Left kidney (tissue), 8 donors: ENCODE results near the gene SYT10. TPM values are rescaled to one million over a fixed set of nuclear protein-coding genes. Genes with fewer than 3 reads are reported as not detected.
"Not testable (repeated sequence)": the region's sequence is repeated elsewhere in the genome, so short reads cannot be mapped to it uniquely, and the experiment has no call there.

ENCODE experiments used
- DNase-seq: peaks from one replicate; pipeline ENCODE4 v3.0.0-alpha.2; 2013
- long read RNA-seq, 8 donors: transcript quantifications; one replicate each; lab custom pipeline, GENCODE V29; 2026
- polyA plus RNA-seq: library from polyadenylated mRNA; unstranded; fragments of 120-200 nt; gene quantifications from one replicate; pipeline ENCODE4 v1.2.1, GENCODE V29; 2013; ENCODE audit not compliant: insufficient read length

SYT10 gene, protein sequence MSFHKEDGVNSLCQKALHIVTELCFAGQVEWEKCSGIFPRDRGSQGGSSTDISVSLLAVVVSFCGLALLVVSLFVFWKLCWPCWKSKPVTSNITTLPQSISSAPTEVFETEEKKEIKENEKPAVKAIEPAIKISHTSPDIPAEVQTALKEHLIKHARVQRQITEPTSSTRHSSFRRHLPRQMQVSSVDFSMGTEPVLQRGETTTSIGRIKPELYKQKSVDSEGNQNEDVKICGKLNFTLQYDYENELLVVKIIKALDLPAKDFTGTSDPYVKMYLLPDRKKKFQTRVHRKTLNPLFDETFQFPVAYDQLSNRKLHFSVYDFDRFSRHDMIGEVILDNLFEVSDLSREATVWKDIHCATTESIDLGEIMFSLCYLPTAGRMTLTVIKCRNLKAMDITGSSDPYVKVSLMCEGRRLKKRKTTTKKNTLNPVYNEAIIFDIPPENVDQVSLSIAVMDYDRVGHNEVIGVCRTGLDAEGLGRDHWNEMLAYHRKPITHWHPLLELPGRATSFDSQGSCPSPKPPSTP
- 0.68 TPM for polyA plus RNA-seq
- long read RNA-seq, donor 1 = 0 reads
- long read RNA-seq, donor 2 = 0 reads
- long read RNA-seq, donor 3 = 0 reads
- long read RNA-seq, donor 4 = 0 reads
- long read RNA-seq, donor 5 = 0 reads
- long read RNA-seq, donor 6 = 0 reads
- long read RNA-seq, donor 7 = 0 reads
- long read RNA-seq, donor 8 = 0 reads

DNA sequence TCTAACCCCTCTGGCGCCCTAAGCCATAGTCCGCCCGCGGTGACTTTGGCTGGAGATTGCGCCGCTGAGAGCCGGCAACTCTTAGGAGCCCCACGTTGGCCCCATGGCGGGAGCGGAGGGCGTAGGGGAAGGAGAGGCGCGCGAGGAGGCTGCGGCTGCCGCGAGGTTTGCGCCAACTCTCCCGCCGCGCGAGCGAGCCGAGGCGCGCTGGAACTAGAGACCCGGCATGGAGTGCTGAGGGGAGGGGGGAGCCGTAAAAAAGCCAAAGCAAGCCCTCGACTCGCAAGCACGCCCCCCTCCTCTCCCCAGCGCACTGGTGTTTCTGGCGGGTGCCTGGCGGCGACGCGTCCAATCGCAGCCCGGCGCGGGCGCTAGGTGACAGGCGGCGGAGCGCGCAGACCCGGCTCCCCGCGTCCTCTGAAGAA lies at the start of gene SYT10:
TSS of gene SYT10 (minus strand) at position 233 of the 425 bp plus-strand sequence. CDS start 297 bp downstream, outside the sequence.
- DNase-seq = peak; percentile 31

DNA sequence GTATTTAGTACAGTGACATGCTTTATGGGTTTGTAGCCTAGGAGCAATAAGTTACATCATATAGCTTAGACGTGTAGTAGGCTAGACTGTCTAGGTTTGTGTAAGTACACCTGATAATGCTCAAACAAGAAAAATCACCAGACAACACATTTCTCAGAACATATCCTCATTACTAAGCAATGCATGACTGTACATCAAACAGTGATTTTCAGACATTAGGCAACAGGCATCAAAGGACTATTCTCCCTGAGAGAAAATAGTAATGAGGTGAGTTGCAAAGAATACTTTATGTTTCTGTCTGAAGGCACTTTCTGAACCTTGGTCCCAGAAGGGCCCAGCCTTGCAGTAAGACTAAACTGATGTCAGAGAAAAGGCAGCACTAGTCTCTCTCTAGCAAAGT lies 48.4 kb upstream of the SYT10 start:
- no peak for DNase-seq

DNA sequence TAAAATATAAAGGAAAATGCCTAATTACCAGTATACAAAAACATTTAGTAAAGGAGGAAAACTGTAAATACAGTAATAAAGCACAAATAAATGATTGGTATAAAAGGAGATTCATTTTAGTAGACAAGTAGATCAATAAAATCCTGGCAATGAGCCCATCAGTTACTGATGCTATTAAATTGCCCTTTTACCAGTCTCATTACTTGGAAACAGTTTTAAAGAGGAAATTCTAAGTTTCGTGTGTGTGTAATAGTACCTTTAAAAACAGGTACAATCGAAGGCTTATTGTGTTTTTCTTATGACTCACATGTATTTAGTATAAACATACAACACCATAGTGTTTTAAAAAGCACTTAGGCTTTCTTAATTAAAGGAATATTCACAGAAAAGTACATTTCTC lies 46.4 kb upstream of the SYT10 start:
- DNase-seq = no peak

DNA sequence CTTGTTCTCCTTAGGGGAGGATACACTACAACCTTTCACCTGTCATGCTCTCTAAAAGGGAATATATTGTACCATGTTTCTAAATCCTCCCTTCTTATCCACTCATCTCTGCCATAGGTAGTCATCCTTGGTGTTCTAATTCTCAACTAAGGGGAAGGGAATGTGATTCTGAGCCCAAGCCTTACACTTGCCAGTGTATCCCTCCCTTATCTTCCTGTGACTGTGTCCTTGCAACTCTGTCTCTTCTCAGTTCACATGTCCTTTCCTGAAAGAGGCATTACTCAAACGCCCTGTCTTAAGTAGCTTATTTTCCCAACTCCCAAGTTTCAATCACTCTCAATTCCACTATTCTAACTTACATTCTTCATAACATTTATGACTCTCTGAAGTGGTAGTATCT lies 44.5 kb upstream of the SYT10 start:
- DNase-seq = no peak

DNA sequence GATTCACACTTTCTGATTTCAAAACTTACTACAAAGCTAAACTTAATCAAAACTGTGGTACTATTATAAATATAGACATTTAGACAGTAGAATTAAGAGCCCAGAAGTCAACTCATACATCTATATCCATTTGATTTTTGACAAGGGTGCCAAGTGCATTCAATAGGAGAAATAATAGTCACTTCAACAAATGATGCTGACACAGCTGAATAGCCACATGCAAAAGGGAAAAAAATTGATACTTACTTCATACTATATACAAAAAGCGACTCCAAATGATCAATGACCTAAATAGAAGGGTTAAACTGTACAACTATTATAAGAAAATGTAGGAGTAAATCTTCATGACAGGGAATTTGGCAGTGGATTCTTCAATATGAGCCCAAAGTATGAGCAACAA lies 40.7 kb upstream of the SYT10 start:
- DNase-seq = no peak

DNA sequence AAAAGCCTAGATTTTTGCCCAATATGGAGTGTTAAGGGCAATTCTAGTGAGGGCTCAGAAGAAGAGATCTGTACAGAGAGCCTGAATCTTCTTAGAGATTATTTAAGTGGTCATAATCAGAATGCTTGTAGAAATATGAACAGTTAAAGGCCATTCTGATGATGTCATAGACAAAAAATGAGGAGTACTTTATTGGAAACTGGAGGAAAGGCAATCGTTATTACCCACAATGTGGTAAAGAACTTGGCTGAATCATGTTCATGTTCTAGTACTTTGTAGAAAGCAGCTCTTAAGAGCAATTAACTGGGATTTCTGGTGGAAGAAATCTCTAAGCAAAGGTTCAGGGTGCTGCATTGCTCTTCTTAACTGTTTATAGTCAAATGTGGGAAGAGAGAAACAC lies 36.4 kb upstream of the SYT10 start:
- no peak for DNase-seq

DNA sequence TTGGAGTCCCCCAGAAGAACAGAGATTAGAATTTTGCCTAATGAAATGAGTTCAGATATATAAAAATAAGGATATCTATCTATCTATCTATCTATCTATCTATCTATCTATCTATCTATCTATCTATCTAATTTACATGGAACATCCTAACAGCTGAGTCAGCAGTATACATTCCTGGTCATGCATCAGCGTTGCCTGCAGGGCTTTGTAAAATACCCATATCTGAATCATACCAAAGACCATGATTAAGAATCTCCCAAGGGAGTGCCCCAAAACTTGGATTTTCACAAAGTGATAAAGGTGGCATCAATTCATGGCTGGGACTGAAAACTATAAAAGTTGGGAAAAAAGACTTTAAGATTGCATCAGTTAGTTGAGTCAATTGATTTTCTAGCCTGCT lies 32.7 kb upstream of the SYT10 start:
- no peak for DNase-seq

DNA sequence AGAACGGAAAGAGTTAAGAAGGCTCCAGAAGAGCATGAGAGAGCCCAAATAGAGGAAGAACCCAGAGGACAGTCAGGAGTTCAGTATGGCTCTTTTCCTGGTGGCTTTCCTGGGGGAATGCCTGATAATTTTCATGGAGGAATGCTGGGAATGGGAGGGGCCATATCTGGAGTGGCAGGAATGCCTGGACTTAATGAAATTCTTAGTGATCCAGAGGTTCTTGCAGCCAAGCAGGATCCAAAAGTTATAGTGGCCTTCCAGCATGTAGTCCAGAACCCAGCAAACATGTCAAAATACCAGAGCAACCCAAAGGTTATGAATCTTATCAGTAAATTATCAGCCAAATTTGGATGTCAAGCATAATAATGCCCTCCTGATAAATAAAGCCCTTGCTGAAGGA lies 15.5 kb upstream of the SYT10 start:
- no peak for DNase-seq

DNA sequence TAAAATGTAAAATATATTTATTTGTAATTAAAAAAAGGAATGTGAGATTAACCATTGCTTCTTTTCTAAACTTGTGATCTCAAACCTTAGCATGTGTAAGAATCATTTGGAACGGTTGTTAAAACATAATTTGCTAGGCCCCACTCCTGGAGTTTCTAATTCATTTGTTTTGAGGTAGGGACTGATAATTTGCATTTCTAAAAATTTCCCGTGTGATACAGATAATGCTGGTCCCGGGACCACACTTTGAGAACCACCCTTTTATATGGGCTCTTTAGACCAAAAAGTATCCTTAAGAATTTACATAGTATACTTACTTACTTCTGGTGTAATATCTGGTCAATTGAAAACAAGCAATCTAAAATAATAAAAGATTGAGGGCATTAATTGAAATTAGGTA lies 10.9 kb upstream of the SYT10 start:
- DNase-seq = no peak

DNA sequence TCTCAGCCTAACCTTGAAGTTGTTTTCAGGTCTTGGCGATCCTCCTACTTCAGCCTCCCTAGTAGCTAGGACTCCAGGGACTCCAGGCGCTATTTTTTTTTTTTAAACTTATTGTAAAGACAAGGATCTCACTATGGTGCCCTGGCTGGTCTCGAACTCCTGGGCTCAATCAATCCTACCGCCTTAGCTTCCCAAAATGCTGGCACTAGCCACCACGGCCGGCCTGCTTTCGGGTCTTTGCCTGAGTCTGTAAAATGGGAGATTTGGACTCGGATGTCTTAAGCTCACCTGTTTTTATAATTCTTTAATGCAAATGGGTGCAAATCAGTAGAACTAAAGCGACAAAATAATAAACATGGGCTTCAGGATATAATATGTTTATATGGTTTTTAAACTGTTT lies 858 bp upstream of the SYT10 start:
- DNase-seq = no peak

DNA sequence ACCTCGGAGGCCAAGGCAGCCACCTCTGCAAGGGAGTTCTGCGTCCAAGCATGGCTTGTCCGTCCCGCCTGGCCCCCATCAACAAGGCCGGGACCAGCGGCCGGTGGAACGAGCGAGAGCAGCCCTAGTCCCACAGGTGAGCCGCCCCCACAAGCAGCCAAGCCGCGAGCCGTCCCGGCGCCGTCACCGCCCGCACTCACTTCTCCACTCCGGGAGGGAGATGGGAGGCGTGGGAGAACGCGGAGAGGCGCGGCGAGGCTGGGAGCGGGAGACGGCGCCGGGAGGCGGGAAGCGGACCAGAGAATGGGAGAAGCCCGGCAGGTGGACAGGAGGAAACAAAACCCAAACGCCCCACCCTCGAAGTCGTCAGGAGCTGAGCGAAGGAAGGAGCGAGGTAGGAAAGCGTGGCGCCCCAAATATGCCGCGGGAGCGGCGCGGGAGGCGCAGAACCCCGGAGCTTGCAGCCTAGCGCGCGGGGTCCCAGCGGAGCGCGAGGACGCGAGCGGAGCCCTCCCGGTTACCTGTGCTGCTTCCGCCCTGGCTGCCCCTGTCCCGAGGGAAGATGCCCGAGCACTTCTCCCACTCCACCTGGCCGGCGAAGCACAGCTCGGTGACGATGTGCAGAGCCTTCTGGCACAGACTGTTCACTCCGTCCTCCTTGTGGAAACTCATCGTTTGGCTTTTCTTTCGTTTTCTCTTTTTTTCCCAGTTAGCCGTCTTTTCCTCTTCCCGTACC lies 600 bp downstream of the SYT10 start:
- DNase-seq = no peak

DNA sequence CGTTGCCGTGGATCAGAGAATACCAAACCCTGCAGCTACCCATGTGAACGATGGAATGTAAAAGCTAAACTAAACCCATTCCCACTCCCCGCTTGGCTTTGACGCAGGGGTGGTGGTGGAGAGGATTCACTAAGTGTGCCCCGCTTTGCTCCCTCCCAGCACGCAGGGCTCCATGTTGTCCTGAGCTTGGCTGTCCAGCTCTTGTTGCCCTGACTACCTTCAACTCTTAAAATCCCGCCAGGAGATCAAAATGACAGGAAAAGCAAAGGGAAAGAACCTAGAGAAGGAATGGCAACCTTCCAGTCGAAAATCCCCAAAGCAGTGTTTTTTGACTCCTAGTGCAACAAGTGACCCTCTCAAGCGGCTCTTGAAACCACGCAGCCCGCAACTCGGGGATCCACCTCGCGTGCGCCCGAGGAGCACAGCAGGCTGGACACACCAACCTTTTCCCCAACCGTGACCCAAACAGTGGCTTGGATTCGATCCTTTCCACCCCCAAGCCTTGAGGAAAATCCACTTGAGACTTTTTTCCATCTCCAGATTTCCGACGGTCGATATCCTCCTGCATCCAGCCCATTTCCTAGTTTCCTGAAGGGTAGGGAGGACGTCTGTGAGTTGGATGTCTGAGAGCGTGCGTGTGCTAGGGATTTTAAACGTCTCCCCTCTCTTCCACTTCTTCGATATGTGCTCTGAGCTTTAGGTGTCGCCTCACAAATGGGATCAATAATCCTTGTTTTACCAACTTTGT lies 1.4 kb downstream of the SYT10 start:
- no peak for DNase-seq

DNA sequence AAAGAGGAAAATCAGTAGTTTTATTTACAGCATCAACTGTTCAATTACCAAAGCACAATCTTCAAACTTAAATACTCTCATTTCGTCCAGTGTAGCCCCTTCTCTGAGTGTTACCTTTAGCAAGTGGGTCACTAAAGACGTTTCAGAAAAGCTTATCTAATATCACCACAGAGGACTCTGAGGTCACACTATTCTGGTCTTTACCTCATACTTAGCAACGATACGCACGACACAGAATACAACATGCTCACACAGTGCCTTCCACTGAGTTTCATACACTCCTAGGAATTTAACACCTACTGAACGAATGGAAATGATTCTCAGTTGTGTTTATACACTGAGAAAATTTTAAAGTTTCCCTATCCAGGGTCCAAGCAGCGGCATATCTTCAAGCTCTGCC lies 2.0 kb downstream of the SYT10 start:
- no peak for DNase-seq

DNA sequence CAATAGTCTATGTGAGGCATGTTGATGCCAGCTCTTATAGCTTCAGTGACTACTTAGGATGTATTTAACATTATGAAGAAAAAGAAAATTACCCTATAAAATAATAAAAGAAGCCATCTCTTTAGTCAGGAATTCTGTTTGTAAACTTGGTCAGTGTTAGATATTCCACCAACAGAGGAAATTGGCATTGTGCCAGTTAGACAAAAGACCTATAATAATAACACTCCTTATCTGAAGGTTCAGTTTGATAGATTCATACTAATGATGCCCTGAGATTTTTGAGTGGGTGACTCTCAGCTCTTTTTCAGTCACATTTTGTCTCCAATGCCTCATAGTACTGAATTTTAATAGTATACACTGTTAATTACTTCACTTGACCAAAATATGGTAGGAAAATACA lies 6.6 kb downstream of the SYT10 start:
- no peak for DNase-seq

DNA sequence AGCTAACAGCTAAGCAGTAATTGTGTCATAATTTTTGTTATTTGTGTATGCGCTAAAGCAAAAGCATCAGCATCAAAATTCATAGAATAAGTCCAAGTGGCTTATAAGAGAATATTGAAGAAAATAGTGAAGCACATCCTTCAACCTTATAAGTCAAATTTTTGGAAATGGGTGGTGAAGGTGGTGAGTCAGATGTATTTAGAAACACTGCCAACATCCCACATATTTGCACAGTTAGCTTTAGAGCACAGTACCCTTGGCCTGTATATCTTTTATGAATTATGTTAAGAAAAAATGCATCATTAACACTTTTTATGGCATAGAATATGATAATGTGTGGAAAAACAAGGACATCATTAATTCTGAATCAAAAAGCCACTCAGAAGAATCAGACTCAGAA lies 8.0 kb downstream of the SYT10 start:
- no peak for DNase-seq

DNA sequence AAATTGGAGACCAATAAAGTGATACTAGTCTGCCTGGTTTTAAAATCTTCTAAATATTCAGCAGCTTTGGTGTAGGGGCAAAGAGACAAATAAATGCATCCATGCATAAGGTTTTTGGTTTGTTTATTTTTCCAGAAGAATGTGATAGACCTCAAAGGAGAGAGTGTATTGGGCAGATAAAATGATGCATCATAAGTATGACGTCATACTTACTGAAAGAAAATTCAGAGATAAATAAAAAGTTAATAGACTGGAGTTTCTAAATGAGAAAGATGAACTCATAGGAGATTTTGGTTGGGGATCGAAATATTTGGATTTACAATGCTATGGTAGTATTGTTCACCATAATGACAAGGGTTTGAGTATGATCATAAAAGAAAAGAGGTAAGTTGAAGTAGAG lies 10.2 kb downstream of the SYT10 start:
- DNase-seq = no peak

DNA sequence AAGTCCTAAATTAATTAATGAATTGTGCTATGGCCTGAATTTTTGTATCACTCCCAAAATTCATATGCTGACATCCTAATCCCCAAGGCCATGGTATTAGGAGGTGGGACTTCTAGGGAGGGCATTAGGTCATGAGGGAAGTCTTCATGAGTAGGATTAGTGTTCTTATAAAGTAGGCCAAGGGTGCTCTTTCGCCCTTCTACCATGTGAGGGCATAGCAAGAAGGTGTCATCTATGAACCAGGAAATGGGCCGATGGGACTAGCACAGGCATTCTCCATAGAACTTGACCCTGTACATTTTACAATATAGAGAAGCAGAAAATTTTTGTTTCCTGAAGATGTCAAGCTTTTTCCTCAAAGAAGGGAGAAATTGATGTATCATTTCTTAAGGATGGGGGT lies 12.5 kb downstream of the SYT10 start:
- no peak for DNase-seq

DNA sequence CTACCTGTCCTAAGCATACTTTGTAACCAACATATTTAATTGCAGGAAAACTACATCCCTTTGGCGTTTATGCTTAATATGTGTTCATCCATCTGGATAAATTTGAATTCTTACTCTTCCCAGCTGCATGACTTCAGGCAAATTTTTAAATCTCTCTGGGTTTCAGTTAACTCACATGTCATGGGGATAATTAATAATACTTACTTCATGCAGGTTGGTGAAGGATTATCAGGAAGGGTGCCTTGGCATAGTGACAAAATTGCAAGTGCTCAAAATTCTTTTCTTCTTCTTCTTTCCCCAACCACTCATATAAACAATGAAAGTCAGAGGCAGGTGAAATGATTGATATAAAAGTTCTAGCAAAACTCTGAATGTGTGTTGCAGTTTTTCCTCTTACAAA lies 15.9 kb downstream of the SYT10 start:
- DNase-seq = no peak

DNA sequence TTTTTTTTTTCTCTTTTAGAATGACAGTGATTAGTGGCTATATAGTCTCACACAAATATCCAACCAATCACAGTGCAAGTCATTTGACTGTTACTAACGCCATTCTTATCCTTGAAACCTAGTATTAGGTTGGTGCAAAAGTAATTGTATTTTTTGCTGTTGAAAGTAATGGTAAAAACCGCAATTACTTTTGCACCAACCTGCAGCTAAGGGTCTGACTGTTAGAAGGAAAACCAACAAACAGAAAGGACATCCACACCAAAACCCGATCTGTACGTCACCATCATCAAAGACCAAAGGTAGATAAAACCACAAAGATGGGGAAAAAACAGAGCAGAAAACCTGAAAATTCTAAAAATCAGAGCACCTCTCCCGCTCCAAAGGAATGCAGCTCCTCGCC lies 27.2 kb downstream of the SYT10 start:
- DNase-seq = not testable (repeated sequence)

DNA sequence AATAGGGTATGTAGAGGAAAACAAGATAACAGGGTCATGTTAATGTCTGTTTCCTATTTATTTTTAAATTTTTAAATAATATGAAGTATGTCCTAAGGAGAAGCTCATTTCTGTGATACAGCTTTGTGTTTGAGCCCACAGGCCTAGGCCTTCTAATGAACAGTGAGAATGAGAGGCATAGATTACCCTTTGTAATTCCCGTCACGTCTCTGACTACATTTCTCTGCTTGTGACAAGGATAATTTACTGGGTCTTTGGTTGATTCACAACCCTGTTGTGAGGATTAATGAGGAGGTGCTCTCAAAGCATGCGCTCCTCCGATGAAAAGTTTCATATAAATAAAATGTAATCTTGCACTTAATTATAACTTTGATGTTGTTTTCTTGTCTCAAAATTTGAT lies 56.1 kb downstream of the SYT10 start:
- no peak for DNase-seq

DNA sequence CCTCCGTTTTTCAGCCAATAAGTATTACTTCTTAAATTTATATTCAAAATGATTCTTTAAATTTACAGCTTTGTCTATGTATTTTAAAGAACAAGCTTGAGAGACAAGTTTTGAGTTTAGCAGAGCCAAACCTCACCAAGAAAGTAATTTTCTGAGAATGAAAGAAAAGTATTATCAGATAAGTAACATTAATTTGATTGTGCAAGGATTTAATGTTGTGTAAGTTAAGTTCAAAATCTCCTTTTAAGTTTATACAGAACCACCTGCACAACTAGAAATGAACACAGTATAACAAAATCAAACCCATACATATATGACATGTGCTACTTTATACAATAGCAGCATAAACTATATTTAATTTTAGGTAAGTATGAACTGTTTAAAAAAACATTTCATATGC lies 63.5 kb downstream of the SYT10 start:
- no peak for DNase-seq

DNA sequence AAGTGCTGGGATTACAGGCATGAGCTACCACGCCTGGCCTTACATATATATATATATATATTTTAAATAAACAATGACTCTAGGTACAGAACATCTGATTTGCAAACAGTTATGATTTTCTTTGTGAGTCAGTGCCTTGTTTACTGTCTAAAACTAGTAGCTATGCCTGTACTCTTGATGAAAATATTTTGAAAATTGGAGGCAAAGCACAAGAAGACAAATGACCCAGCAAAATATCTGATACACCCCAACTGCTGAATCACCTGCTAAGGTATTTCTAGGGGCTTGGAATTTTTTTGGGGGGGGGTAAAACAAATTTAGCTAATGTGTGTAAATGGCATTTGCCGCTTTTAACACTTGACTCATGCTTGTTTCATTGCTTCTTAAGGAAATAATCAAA lies 69.3 kb downstream of the SYT10 start:
- DNase-seq = no peak
